K562 (cell line): ENCODE measurements around the gene MTHFR. TPM values are rescaled to one million over a fixed set of nuclear protein-coding genes. Genes with fewer than 3 reads are reported as not detected.

Experiments
- MYBL2 ChIP-seq, 2 experiments: fragments of 450-650 bp in 1 of 2; sonication (generic) in 1 of 2; formaldehyde crosslinking in 1 of 2; IDR thresholded peaks; 2 replicates each; pipeline versions ENCODE4 v1.6.1 to v1.8.1; 2017 to 2022; ENCODE audit warnings: borderline replicate concordance in 1 of 2, inconsistent platforms in 1 of 2, low read depth in 1 of 2, mild to moderate bottlenecking in 1 of 2, missing genetic modification reagents in 1 of 2, moderate library complexity in 1 of 2
- ZFX ChIP-seq: sonication (generic); formaldehyde crosslinking; IDR thresholded peaks from 2 replicates; pipeline ENCODE4 v1.8.0; 2022; ENCODE audit warnings: mild to moderate bottlenecking, missing genetic modification reagents, moderate library complexity
- ZNF592 ChIP-seq: fragments of 450-650 bp; IDR thresholded peaks from 2 replicates; pipeline ENCODE4 v1.6.1; 2017; ENCODE audit warnings: antibody characterized with exemption, mild to moderate bottlenecking
- ZNF740 ChIP-seq, 3 experiments: fragments of 200-800 bp in 1 of 3; sonication (Bioruptor generic) in 1 of 3; sonication (generic) in 1 of 3; formaldehyde crosslinking in 1 of 3; IDR thresholded peaks; 2 replicates each; pipeline versions ENCODE4 v1.6.1 to v1.8.0; 2016 to 2022; ENCODE audit warnings: mild to moderate bottlenecking in 2 of 3, missing compliant biosample characterization in 2 of 3, missing genetic modification characterization in 2 of 3, missing genetic modification reagents in 1 of 3
- polyA plus RNA-seq, 8 experiments: library from polyadenylated mRNA; depleted of rRNA in 4 of 8; stranded (reverse) in 5 of 8; unstranded in 3 of 8; fragments of >200 nt; fragmentation: Nextera tagmentation in 2 of 8; fragmentation: Illumina TruSeq in 1 of 8; extraction: Ambion mirVana in 2 of 8; extraction: Trizol in 1 of 8; gene quantifications; 2 replicates each; pipeline versions ENCODE4 v1.2.1 to v1.2.3, GENCODE V29; 2011 to 2014; ENCODE audit warnings: inconsistent platforms in 1 of 8, missing spikeins in 1 of 8
- total RNA-seq, 7 experiments: library from RNA; depleted of rRNA in 6 of 7; stranded (reverse); fragments of >200 nt in 6 of 7; fragmentation: Illumina TruSeq in 2 of 7; extraction: Trizol in 2 of 7; gene quantifications; 2 replicates each; pipeline versions ENCODE4 v1.2.1 to v1.2.3, GENCODE V29; 2011 to 2021; ENCODE audit warnings: low replicate concordance in 1 of 7

Gene MTHFR
- total and polyA plus RNA-seq, 9 of the 15 experiments (the other 6 are each of a cell fraction or from before 2014, with no cell fraction given) = 5.0 to 104 (median 62.6) TPM

DNA sequence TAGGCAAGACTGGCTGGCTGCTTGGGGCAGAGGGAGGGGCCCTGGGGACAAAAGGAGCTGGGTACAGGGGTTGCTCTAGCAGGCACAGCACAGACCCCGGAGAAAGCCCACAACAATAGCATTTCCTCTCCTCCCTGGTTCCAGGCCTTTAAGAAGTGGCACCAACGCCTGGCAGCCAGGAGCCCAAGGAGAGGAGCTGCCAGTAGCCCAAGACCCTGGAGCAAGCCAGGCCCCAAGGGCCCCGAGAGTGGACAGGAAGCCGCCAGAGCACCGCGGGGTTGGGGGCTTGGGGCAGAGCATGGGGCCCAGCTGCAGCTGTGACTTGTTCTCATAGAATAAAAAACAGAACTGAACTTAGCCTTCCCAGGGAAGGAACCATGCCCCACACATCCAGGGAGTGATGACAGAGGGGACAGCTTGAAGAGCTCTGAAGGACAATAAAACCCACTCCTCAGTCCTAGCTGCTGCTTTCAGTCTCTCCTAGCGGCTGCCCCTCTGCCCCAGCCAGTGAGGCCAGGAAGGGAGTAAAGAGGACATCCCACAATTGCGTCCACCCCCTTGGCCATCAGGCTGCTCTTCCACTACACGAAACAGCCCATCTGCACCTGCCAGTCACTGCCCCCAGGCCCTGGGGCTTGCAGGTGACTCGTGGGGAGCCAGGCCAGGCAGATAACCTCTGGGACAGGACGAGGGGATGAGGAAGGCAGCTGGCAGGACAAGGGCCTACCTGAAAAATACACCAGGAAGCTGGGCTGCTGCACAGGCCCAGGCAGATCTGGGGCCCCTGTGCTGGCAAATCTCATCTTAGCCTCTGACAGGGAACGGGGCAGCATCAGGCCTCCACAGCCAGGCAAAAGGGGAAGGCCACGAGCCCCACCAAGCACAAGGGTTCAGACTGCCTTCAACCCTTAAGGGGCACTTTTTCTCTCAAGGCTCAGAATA, 16.4 kb downstream of the MTHFR start (continued):
- no peak for TF ChIP-seq MYBL2 (IDR thresholded peaks at IDR 0.05; ENCODE audit: low read depth)
- no peak for TF ChIP-seq MYBL2 (CRISPR knock-in tag; IDR thresholded peaks at IDR 0.05; ENCODE audit: borderline replicate concordance)
- peak; percentile 45 for TF ChIP-seq ZFX (CRISPR knock-in tag)
- peak; percentile 12; the same call in 1 of the 2 replicates for TF ChIP-seq ZNF592
- no peak for TF ChIP-seq ZNF740 (CRISPR knock-in tag; IDR thresholded peaks at IDR 0.05)
- no peak for TF ChIP-seq ZNF740 (tag; IDR thresholded peaks at IDR 0.05)
